Activated gamma-delta T cell treated with Interleukin-2 at 50 U/mL for 16 hours (primary cell): ENCODE results near the gene FABP7.

ENCODE experiments used
- DNase-seq: peaks from one replicate; pipeline ENCODE4 v3.0.0-alpha.2; 2020

Gene FABP7

GRCh38 chr6:122760330-122760729, 19.2 kb upstream of the FABP7 start:
- no peak for DNase-seq

- DNase-seq = no peak
Observed at GRCh38 chr6:122766256-122766655, 13.3 kb upstream of the FABP7 start.

GRCh38 chr6:122770835-122771601, 8.5 kb upstream of the FABP7 start:
- DNase-seq = no peak

GRCh38 chr6:122772724-122773415, 6.6 kb upstream of the FABP7 start:
- no peak for DNase-seq

GRCh38 chr6:122775975-122776374, 3.5 kb upstream of the FABP7 start:
- DNase-seq = no peak

GRCh38 chr6:122778302-122778701, 1.2 kb upstream of the FABP7 start:
- DNase-seq = no peak

- no peak for DNase-seq
Observed at GRCh38 chr6:122778985-122779661, 393 bp upstream of the FABP7 start.

- no peak for DNase-seq
Observed at GRCh38 chr6:122780114-122780513, 598 bp downstream of the FABP7 start.

GRCh38 chr6:122781716-122782115, 2.2 kb downstream of the FABP7 start:
- no peak for DNase-seq

- no peak for DNase-seq
Observed at GRCh38 chr6:122783401-122783800, 3.9 kb downstream of the FABP7 start.

GRCh38 chr6:122785891-122786290, 6.4 kb downstream of the FABP7 start:
- no peak for DNase-seq

- DNase-seq = no peak
Observed at GRCh38 chr6:122787721-122788120, 8.2 kb downstream of the FABP7 start.

GRCh38 chr6:122788208-122788607, 8.7 kb downstream of the FABP7 start:
- no peak for DNase-seq

GRCh38 chr6:122788663-122789181, 9.2 kb downstream of the FABP7 start:
- no peak for DNase-seq

GRCh38 chr6:122789182-122790027, 9.9 kb downstream of the FABP7 start, which contains the start of gene SMPDL3A:
Gene SMPDL3A (plus strand): TSS chr6:122789258. CDS start chr6:122789347, 89 bp downstream.
- DNase-seq = peak; percentile 3

- DNase-seq = no peak
Observed at GRCh38 chr6:122790028-122790422, 10.5 kb downstream of the FABP7 start.

- DNase-seq = no peak
Observed at GRCh38 chr6:122790423-122791309, 11.2 kb downstream of the FABP7 start.

GRCh38 chr6:122791310-122791679, 11.8 kb downstream of the FABP7 start:
- DNase-seq = no peak

- DNase-seq = no peak
Observed at GRCh38 chr6:122792766-122793165, 13.2 kb downstream of the FABP7 start.

- no peak for DNase-seq
Observed at GRCh38 chr6:122797537-122797936, 18.0 kb downstream of the FABP7 start.

- DNase-seq = no peak
Observed at GRCh38 chr6:122798099-122798641, 18.7 kb downstream of the FABP7 start.
